DND-41 (cell line): ENCODE data around the gene POU2AF2.

ENCODE experiments used
- CTCF ChIP-seq: IDR thresholded peaks from 2 replicates; pipeline ENCODE4 v1.5.1; 2012; ENCODE audit warnings: borderline replicate concordance, low read length, moderate library complexity, mild to moderate bottlenecking; ENCODE audit not compliant: poor library complexity, severe bottlenecking; ENCODE audit errors: extremely low read depth
- EZH2 ChIP-seq: IDR thresholded peaks from 3 replicates; pipeline ENCODE4 v1.6.1; 2012; ENCODE audit warnings: borderline replicate concordance, low read depth, mild to moderate bottlenecking, moderate library complexity, low read length, inconsistent platforms; ENCODE audit not compliant: severe bottlenecking

- TF ChIP-seq CTCF (no peak), EZH2 (no peak)
Measured at GRCh38 chr11:111269146-111269868, 23.8 kb downstream of the POU2AF2 start.
